Fibroblast of mammary gland (primary cell): Measurements from ENCODE around the gene HSD17B12.

Source experiments
- DNase-seq: peaks from one replicate; pipeline ENCODE4 v3.0.0-alpha.2; 2010; ENCODE audit warnings: low read depth
- H3K4me3 ChIP-seq: 2 replicates; pipeline ENCODE4 v1.5.1; 2011; ENCODE audit warnings: low read depth, mild to moderate bottlenecking, low read length, moderate library complexity; ENCODE audit not compliant: control insufficient read depth
- CTCF ChIP-seq: conservative IDR thresholded peaks from 2 replicates; pipeline ENCODE4 v1.5.1; 2011; ENCODE audit warnings: low read depth, low read length, inconsistent platforms; ENCODE audit not compliant: control insufficient read depth, insufficient read depth

HSD17B12 gene

DNA sequence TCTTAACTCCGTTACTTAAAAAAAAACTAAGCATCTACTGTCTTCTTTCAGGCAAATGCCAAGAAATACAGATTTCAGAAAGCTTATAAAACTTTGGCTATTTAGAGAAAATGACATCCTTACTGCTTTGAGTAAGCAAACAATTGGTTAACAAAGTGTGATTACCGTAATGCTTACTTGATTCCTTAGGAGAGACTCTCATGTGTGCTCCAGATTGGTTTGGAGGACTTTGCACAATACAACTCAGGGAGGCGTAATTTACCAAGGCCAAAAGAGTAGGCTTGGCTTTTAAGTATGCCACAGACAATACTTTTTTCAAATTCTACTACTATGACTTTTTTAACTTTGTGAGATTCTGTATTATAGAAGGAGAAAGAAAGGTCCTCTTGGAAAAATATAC is 123.2 kb downstream of the HSD17B12 start:
- no peak for TF ChIP-seq CTCF
- H3K4me3 ChIP-seq, result no peak overlapping the region
- no peak for DNase-seq

DNA sequence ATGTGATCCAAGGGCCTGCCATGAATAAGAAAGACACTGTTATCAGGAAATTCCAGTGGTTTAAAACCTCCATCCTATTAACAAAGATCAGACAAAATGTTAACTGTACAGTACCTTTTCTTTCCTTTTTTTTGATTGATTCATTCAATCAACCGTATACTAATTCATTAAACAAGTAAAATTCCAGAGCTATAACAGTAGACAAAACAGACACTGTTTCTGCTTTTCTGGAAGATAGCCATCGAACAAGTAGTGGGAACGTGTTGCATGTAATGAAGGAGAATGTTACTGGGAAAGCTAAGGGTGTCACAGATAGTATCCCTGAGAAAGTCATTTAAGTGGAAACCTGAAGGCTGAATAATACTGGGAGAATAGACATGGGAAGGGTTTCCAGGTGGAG is 126.4 kb downstream of the HSD17B12 start:
- TF ChIP-seq CTCF, result no peak
- DNase-seq, result no peak
- H3K4me3 ChIP-seq, result no peak overlapping the region

GRCh38 chr11:43810929-43811596 is 130.5 kb downstream of the HSD17B12 start:
- peak; percentile 38 for TF ChIP-seq CTCF
- DNase-seq, result peak; percentile 20
- H3K4me3 ChIP-seq, result no peak overlapping the region

- no peak for DNase-seq
- no peak overlapping the region for H3K4me3 ChIP-seq
- TF ChIP-seq CTCF, result no peak
These were observed 131.9 kb downstream of the HSD17B12 start for GRCh38 chr11:43812471-43812870.

GRCh38 chr11:43818220-43818619 is 137.7 kb downstream of the HSD17B12 start:
- no peak for DNase-seq
- no peak for TF ChIP-seq CTCF
- no peak overlapping the region for H3K4me3 ChIP-seq

- DNase-seq, result no peak
- no peak overlapping the region for H3K4me3 ChIP-seq
- TF ChIP-seq CTCF, result no peak
These were observed 139.4 kb downstream of the HSD17B12 start for GRCh38 chr11:43819926-43820325.

GRCh38 chr11:43823316-43823715 is 142.8 kb downstream of the HSD17B12 start:
- TF ChIP-seq CTCF, result no peak
- H3K4me3 ChIP-seq, result no peak overlapping the region
- no peak for DNase-seq
